Caki2 (cell line): ENCODE results near the gene FGF9. TPM values are rescaled to one million over a fixed set of nuclear protein-coding genes. Genes with fewer than 3 reads are reported as not detected.
A peak's percentile ranks its signal among the peaks of the same experiment; 100 is the strongest.

Experiments
- DNase-seq: peaks from one replicate; pipeline ENCODE4 v3.0.0-alpha.2; 2015; ENCODE audit warnings: low read depth
- in situ Hi-C: cut with HindIII; loops from 2 replicates; pipeline ENCODE4 v1.10.0; 2016; ENCODE audit warnings: low sequenced_read_pairs, low pct_unique_long_range_greater_than_20kb, mixed read lengths
- total RNA-seq: library from RNA; depleted of rRNA; stranded (reverse); fragments of >200 nt; shearing (Covaris generic); gene quantifications from 2 replicates; pipeline ENCODE4 v1.2.3, GENCODE V29; 2014; ENCODE audit warnings: low replicate concordance

The FGF9 gene
- total RNA-seq, 1 experiment from 2014 or later, result not detected

GRCh38 chr13:21672796-21673538 lies 2.1 kb downstream of the FGF9 start:
- in situ Hi-C loops, result no loop called here
- no peak for DNase-seq

DNA sequence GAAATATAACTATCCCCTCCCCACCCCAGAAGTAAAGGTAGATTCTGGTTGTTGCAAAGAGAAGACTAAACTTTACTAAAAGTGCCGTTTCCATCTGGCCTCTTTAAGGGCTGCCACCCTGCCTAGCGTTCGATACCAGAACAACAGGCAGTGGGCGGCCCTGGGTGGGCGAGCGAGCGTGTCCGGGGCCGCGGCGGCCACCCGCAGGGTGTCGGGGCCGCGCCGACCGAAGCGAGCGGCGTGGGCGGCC lies 2.6 kb downstream of the FGF9 start:
- in situ Hi-C loops, result no loop called here
- DNase-seq, result no peak

DNA sequence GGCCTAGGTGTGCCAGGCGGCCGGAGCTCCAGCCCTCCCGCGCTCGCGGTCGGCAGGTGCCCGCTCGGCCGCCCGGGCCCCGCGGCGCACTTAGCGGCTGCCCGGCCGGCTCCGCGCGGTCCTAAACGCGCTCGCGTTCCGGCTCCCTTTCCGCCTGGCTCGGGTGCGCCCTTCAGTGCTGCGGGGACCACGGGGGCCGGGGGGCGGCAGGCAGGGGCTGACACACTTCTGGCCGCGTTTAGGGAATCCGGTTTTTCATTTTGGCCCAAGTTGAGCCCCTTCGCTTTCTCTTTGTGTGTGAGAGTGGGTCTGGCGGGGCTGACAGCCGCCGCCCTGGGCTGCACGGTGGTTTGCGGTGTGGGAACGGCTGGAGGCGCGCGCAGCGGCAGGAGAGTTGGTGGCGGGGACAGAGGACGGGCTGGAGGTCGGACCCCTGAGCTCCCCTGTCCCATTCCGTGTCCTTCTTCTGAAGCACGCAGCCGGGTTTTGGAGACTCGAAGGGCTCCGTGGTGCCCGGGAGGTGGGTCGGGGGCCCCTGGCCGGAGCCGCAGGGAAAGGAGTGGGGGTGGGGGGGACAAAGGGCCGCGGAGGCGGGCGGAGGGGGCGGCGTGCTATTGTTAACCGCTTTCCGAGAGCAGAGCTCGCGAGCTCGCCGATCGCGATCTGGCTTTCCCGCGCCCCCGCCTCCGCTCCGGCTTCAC lies 3.1 kb downstream of the FGF9 start:
- in situ Hi-C loops, result no loop called here
- DNase-seq, result peak; percentile 19

GRCh38 chr13:21674490-21675009 lies 3.7 kb downstream of the FGF9 start:
- no peak for DNase-seq
- in situ Hi-C loops, result no loop called here

DNA sequence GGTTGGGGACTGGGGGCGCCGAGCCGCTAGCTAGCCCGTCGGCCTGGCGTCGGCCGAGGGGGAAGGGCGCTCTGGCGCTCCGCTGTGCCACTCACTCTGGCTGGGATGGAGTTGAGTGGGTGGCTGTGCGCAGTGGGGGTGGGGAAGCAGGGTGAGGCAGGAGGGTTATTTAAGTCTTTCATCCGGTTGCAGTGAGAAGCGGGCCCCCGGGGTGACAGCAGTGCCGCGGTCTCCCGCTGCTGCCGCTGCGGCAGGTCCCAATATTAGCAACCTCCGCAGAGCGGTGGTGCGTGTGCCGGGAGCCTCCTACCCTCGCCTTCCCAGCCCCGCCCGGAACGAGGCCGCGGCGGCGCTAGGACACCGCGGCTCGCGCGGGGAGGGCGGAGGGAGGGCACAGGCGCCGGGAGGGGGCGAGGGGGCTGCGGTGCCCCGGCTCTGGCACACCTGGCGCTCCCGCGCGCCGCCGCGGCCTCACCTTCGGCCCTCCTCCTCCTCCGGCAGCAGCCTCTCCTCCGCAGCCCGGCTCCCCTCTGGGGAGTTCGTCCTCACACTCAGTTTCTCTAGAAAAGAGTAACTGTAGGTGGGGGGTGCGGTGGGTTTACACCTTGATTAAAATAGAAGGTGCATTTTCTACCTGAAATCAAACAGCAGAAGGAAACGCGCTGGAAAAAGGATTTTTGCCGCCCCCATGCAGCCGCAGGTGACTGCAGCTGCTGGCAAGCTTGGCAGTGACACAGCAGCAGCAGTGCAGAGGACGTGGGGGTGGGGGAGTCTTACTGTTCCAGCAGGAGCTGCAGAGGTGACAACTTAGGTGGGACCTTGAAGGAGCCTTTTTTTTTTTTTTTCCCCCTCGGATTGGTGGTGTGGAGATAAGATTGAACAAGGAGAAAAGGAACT lies 4.5 kb downstream of the FGF9 start:
- in situ Hi-C loops, result no loop called here
- no peak for DNase-seq

DNA sequence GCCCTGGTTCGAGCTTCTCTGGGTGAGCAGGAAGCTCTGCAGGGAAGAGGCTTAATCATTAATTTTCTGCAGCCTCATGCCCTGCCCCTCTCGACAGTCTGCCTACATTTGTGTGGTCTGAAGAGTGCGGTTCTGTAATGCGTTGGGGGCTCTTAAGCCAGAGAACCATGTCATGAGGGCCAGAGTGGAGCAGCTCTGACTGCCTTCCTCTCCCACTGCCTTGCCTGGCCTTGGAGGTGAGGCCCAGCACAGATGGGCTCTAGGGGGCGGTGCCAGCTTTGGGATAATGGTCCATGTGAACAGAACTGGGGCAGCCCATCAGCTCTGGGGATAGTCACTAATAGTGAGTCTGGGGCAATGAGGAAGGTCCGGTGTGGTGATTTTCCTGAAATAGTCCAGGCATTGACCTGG lies 5.7 kb downstream of the FGF9 start:
- in situ Hi-C loops, result no loop called here
- DNase-seq, result no peak

GRCh38 chr13:21677075-21677623 lies 6.3 kb downstream of the FGF9 start:
- in situ Hi-C loops, result no loop called here
- DNase-seq, result no peak

DNA sequence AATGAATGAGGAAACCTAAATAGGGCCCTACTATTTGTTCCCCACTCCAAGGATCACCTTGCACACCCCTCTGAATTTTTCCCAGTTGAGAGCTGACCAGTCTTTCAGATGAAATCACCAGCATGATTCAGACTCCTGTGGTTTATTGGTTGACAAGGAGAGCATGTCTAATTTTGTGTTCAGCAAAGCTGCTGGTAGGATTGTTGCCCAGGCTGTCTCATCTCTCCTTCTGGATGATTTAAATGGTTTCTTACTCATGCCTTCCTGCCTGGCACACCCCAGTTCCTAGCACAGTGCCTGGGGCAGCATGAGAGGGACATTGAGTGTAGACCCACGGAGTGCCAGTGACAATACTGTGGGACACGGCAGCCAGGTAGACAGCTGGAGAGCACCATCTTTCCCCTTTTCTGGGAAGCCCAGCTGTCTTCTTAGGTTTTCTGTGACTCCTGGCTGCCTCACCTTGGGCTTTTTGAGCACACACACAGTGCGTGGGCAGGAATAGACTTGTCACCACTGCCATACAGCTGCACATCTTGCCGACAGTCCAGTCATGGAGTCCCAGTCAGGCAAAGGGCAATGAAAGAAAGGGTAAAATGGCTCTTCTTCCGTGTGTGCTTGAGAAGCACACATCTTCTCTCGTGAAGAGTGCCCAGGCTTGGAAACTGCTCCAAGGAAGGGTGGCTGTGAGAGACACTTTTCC lies 12.3 kb downstream of the FGF9 start:
- DNase-seq, result peak; percentile 75

DNA sequence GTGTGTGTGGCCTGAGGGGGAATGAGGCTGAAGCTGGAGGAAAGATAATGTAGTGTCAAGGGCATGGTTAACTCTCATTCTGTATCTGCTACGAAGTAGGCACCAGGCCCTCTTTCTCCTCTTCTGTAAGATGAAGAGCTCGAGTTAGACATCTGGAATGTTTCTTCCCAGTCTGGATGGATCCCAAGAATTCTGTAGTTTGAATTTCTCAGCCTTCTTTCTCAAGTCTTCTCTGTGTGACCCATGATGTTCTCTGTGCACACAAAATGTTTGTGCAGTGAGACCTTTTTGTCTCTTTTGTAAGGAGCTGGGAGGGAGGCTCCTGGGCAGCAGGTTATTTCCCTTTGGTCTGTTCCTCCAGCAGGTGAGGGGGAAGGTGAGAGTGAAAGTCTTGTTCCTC lies 13.7 kb downstream of the FGF9 start:
- in situ Hi-C loops, result no loop called here
- no peak for DNase-seq

More for the DNA sequence above, 12.3 kb downstream of the FGF9 start:
- in situ Hi-C loops, result no loop called here

- in situ Hi-C loops, result no loop called here
- DNase-seq, result no peak
These were observed 14.7 kb downstream of the FGF9 start for GRCh38 chr13:21685485-21686064.

DNA sequence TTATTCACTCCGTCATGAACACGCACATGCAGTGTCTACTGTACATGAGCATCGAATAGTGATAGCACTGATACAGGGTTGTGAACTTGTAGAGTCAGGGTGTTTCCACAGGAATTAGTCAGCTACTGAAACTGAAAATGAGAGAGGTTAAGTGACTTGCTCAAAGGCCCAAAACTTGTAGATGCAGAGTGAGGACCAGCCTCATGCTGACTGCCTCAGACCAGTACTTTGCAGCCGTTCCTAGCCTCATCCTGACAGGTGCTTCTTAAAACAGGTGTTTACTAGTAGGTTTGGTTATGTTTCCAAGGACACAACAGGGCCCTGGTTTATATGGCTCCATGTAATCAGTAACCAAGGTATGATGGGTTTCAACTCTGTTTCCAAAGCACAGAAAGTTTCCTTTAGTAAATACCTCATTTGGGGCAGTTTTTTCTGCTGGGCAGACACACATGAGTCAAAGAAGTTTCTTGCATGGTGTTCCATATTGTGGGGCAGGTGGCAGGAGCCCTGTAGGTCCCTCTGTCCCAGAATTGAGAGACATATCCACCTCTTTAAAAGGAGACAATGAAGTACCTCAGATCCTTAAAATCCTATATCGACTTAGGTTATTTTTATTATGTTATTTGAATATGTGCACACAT lies 16.0 kb downstream of the FGF9 start:
- in situ Hi-C loops, result no loop called here
- DNase-seq, result no peak

DNA sequence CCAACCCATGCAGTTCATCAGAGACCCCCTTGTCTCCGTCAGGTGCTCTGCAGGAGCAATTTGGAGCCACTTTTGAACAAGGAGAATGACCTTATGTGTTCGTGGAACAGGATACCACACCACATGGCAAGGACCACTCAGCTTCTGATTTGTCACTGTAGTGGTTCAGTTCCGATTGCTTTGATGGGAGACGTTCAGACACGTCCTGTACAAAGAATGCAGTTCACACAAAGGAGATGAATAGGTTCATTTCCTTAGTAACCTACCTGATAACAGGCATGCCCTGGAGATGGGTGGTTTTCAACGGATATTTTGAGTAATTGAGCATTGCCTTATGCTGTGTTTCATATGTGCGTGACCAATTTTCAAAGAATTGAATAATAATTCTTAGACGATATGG lies 17.2 kb downstream of the FGF9 start:
- in situ Hi-C loops, result no loop called here

DNA sequence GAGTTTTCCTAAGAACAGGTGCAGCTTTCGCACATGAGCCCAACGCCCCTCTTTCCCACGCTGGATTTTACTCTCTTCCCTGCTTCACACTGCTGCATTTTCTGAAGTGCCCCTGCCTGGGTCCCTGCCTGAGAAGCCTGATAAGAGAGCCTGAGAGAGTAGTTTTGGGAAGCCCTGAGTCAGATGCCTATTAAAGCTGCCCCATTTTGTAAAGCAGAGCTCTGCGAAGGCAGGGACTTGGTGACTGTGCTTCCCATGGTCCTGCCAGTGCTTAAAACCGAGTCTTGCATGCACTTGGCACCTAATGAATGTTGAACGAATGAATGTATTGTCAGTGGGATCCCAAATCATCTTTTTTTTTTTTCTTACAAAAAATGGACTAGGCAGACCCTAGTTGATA lies 18.2 kb downstream of the FGF9 start:
- in situ Hi-C loops, result no loop called here
- DNase-seq, result no peak

More for the DNA sequence above, 17.2 kb downstream of the FGF9 start:
- DNase-seq, result no peak

GRCh38 chr13:21690955-21691354 lies 20.1 kb downstream of the FGF9 start:
- in situ Hi-C loops, result no loop called here
- DNase-seq, result no peak

DNA sequence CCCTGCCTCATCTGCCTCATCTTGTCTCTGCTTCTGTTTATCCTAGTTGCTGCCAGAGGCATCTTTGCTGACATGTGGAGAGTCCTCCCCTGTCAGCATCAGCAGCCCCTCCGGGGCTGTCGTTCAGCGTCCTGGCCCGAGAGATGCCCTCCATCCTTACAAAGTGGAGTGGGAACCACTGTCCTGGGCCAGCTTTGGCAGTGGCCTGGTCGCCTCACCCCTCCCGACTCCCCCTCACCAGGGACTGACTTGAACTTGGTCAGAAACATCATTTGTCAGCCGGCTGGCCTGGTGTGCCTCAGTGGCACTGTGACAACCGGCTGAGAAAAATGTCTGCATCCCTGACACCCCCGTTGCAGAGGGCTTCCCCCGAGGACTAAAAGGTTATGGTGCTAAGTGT lies 20.6 kb downstream of the FGF9 start:
- in situ Hi-C loops, result no loop called here
- DNase-seq, result no peak

DNA sequence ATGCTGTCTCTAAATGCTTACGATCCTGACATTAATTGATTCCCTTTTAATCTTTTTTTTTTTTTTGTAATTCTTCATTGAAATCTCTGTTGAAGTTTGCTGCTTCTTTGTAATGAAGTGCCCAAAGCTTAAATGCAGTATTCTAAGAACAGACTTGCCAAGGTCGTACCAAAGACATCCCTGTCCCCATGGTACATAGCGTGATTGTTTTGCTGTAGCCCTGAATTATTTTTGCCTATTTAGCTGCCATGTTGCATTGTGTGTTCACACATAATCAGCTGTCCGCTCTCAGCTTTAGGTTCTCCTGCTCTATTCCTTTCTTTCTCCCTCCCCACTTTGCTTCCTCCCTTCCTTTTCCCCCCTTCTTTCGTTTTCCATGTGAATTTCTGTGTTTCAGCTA lies 21.1 kb downstream of the FGF9 start:
- in situ Hi-C loops, result no loop called here
- no peak for DNase-seq

DNA sequence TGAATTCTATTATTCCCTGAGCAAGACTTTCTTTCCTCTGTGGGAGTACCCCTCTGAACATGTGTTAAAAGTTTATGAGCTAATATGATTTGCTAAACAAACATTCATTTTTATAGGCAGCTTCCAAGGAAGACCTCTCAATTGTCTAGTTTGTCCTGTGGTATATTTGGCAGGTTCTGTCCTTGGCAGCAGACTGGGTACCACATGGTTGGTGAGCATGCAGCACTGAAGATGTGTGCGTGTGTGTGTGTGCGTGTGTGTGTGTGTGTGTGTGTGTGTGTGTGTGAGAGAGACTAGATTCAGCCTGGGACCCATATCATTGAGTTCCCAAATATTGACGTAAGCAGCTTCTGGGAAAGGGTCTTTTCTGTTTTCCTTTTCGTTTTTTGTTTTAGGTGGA lies 24.0 kb downstream of the FGF9 start:
- no peak for DNase-seq
- in situ Hi-C loops, result no loop called here
